CD4-positive, alpha-beta T cell treated with Interleukin-21 for 1 hour (primary cell): Measurements from ENCODE around the gene YIPF3.
"Not testable (repeated sequence)": the region's sequence is repeated elsewhere in the genome, so short reads cannot be mapped to it uniquely, and the experiment has no call there.

ENCODE experiments used
- DNase-seq: peaks from one replicate; pipeline ENCODE4 v3.0.0-alpha.2; 2020

The YIPF3 gene

GRCh38 chr6:43509142-43509983 is 7.4 kb downstream of the YIPF3 start:
- no peak for DNase-seq

- DNase-seq: no peak
Measured at GRCh38 chr6:43508481-43509141, 8.1 kb downstream of the YIPF3 start.

DNA sequence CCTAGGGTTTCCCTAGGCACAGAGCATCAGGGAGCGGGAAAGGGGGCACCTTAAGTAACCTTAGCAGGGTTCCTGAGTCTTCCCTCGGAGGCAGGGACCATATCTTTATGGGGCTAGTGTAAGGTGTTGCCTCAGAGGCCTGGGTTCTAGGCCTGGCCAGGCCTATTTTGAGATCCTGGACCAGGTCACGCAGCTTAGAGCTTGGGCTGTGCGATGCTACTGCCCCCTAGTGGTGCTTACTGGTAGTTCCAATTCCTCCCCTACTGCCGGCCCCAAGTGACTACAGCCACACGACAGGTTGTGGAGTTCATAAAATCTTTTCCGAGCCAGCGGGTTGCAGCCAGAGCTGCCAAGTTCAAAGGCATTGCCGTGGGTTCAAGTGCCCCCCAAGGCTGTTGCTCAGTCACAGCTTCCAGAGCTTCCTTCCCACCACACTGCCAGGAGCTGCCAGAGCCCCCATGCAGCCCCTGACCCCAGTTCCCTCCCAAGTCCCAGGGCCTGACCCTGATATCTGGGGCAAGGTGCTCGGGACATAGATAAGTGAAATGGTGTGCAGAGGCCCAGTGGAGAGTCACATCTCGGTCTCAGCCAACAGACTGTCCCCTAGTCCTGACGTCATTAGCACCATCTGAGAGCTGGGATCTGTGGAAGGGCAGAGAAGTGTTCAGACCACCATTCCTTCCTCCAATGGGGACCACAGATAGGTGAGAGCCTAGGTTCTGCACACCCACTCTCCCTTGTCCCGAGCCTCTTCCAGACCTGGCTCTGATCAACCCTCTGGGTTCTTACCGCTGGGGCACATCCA is 9.9 kb downstream of the YIPF3 start:
- DNase-seq: peak; percentile 85

DNA sequence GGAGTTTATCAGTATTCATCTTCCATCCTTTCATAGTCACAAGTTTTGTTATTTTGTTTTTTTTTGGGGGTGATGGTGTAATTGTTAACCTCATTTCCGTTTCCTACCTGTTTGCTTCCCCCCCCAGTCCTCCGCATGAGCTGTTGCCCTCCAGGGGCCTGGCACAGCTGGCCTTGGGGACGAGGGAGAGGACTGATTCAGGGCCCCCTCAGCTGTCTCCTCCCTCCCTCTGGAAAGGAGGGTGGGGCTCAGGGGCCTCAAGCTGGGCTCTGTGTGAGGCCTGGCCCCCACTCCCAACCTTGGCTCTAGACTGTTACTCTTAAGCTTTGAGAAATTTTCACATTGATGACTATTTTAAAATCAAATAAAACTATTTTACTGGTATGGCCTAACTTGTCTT is 10.6 kb downstream of the YIPF3 start:
- DNase-seq: no peak

- no peak for DNase-seq
Measured at GRCh38 chr6:43505718-43506117, 11.0 kb downstream of the YIPF3 start.

DNA sequence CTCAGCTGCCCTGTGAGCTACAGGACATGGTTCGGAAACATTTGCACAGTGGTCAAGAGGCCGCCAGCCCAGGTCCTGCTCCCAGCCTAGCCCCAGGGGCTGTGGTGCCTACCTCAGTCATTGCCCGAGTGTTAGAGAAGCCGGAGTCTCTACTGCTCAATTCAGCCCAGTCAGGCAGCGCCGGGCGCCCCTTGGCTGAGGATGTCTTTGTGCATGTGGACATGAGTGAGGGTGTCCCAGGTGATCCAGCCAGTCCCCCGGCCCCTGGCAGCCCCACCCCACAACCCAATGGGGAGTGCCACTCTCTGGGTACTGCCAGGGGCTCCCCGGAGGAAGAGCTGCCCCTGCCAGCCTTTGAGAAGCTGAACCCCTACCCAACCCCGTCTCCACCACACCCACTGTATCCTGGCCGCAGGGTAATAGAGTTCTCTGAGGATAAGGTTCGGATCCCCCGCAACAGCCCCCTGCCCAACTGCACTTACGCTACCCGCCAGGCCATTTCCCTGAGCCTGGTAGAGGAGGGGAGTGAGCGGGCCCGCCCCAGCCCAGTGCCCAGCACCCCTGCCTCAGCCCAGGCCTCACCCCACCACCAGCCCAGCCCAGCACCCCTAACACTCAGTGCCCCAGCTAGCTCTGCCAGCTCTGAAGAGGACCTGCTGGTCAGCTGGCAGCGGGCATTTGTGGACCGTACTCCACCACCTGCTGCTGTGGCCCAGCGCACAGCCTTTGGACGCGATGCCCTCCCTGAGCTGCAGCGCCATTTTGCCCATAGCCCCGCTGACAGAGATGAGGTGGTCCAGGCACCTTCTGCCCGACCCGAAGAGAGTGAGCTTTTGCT is 11.8 kb downstream of the YIPF3 start:
- no peak for DNase-seq

GRCh38 chr6:43503443-43503842 is 13.3 kb downstream of the YIPF3 start:
- no peak for DNase-seq

GRCh38 chr6:43502666-43503065 is 14.1 kb downstream of the YIPF3 start:
- DNase-seq: no peak

DNA sequence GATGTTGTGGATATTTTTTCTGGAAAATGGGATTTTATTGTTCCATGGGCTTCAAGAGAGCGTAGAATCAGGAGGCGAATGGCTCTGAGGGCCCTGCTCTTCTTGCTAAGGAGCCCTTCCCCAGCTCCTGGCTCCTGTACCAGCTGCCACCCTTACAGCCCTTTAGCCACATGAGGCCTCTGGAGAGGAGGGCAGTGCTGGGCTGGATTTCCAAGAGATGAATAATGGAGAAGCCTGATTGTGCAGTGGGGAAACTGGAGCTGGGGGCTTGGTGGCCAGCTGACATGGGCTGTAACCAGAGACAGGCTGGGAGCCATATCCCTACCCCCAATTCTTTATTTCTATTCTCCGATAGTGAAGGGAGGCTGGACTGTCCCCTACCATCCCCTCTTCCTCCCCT is 15.8 kb downstream of the YIPF3 start:
- DNase-seq: no peak

GRCh38 chr6:43499028-43499815 is 17.5 kb downstream of the YIPF3 start:
- no peak for DNase-seq

DNA sequence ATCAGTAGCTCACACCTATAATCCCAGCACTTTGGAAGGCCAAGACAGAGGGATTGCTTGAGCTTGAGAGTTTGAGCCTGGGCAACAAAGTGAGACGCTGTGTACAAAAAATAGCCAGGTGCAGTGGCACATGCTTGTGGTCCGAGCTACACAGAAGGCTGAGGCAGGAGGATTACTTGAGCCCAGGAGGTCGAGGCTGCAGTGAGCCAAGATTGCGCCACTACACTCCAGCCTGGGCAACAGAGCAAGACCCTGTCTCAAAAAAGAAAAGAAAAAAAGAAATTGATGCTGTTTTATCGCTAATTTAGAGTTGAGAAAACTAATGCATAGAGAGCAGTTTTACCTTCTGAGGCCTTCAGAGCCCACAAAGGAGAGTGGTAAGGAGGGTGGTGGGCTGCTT is 18.4 kb downstream of the YIPF3 start:
- DNase-seq: not testable (repeated sequence)

DNA sequence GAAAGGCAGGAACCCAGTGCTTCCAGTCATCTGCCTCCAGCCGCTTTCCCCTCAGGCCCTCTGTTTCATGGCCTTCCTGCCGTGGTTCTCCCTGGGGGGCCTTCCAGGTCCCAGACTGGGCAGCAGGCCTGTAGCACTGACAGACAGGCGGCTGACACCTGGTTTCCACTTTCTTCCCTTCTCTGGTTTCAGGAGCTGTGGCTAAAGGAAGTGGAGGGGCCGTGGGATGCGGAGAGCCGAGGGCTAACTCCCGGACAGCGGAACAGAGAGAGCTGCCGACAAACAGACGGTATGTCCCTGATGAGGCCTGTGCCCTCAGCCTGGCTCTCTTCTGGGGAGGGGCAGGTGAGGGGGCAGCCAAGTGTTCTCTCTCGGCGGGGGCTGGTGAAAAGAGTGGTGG is 19.0 kb downstream of the YIPF3 start:
- no peak for DNase-seq

GRCh38 chr6:43497129-43497396 is 19.7 kb downstream of the YIPF3 start:
- no peak for DNase-seq

DNA sequence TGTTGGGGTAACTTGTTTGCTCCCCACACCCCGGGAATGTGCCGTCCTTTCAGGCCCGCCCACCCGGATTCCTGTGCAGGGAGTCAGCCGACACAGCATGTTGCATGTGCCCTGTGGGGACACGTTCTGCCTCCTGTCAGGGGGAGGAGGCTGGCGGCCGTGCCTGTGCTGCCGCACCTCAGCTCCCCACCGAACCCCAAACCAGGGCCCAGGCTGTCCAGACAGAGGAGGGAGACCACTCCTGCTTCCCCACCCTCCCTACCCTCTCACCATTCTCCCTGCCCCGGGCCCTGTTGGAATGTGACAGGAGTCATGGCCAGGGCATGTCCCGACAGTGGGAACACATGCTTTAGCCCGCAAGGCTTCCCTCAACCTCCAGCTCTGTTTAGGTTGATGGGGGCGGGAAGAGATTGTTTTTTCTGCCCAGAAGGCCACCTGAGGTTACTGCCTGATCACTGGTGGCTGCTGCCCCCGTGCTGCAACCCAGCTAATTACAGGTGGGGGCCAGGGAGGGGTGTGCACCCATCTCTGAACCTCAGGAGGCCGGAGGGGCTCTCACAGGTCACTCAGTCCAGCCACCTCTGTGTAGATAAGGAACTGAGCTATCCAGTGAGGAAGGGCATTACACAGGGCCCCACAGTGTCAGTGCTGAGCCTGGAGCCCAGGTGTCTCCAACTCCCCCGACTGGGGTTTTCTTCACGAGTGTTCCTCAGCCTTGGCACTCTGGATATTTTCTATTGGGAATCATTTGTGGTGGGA is 20.2 kb downstream of the YIPF3 start:
- DNase-seq: peak; percentile 34

GRCh38 chr6:43495409-43495941 is 21.3 kb downstream of the YIPF3 start:
- DNase-seq: peak; percentile 48

- no peak for DNase-seq
Measured at GRCh38 chr6:43494766-43495165, 22.0 kb downstream of the YIPF3 start.

- DNase-seq: no peak
Measured at GRCh38 chr6:43494321-43494720, 22.4 kb downstream of the YIPF3 start.

DNA sequence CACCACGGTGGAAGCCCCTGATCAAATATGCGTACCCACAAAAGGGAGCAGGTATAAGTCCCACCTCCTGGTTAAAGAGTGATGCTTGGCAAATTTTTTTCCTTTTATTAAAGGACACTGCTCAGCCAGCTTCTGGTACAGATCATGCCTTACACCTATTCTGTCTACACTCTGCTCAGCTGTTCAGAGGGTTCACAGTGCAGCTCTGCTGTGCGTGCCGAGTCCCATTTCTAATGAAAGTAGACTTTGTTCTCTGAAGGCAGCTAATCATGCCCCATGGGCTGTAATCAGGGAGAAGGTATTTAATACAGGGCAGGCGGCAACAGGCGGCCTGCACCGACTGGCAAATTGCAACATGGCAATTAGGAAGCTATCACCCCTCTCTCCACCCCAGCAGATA is 22.9 kb downstream of the YIPF3 start:
- no peak for DNase-seq

- no peak for DNase-seq
Measured at GRCh38 chr6:43493230-43493629, 23.5 kb downstream of the YIPF3 start.

- DNase-seq: no peak
Measured at GRCh38 chr6:43492673-43493072, 24.1 kb downstream of the YIPF3 start.
